ENCODE results near the gene ZBTB20. TPM values are rescaled to one million over a fixed set of nuclear protein-coding genes. Genes with fewer than 3 reads are reported as not detected.

ZBTB20 gene
- total RNA-seq, 4 donors from 2014 or later = 46.1 to 102 (median 81.9) TPM

DNA sequence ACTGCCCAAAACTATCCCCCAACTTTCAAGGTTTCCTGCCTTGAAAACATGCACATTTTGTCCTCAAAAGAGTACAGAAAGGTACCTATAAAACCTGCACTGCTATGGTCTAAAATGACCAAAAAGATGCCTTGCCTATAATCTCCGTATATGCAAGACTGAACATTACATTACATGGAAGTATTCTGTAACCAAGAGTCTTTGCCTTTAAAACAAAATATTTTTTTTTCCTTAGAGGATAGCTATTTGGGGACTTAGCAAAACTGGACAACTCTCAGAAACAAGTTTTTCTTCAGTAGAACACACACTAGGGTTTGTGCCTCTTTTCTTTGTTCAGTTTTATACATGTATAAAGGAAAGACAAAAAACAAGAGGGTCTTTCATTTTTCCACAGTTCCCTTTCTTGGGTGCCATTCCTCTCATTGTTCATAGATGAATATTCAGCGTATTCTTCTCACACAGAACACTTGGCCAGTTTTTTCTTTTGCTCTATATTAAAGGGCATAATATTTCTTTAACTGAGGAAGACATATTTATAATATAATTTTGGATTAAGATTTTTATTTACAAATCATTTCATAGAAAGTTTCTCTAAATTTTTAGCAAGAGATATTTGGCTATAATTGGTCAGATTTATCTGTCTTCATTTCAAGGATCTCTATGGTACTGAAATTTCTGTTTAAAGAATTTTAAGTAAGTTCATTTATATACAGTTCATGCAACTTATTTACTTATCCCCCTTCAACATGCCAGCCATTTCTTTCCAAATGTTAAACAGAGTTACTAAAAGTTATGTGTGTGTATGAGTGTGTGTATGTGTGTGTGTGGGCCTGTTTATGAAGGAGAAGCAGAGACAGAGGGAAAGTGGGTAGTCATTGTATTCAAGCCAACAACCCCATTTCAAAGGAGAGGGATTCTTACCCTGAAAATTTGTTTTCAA is 142.6 kb downstream of the ZBTB20 start:
- TF ChIP-seq, protein P1, sequence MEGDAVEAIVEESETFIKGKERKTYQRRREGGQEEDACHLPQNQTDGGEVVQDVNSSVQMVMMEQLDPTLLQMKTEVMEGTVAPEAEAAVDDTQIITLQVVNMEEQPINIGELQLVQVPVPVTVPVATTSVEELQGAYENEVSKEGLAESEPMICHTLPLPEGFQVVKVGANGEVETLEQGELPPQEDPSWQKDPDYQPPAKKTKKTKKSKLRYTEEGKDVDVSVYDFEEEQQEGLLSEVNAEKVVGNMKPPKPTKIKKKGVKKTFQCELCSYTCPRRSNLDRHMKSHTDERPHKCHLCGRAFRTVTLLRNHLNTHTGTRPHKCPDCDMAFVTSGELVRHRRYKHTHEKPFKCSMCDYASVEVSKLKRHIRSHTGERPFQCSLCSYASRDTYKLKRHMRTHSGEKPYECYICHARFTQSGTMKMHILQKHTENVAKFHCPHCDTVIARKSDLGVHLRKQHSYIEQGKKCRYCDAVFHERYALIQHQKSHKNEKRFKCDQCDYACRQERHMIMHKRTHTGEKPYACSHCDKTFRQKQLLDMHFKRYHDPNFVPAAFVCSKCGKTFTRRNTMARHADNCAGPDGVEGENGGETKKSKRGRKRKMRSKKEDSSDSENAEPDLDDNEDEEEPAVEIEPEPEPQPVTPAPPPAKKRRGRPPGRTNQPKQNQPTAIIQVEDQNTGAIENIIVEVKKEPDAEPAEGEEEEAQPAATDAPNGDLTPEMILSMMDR (IDR thresholded peaks at IDR 0.05) = no peak
- ATAC-seq (ENCODE audit: low FRiP score) (no peak), DNase-seq (ENCODE audit: low spot score) (no peak)

DNA sequence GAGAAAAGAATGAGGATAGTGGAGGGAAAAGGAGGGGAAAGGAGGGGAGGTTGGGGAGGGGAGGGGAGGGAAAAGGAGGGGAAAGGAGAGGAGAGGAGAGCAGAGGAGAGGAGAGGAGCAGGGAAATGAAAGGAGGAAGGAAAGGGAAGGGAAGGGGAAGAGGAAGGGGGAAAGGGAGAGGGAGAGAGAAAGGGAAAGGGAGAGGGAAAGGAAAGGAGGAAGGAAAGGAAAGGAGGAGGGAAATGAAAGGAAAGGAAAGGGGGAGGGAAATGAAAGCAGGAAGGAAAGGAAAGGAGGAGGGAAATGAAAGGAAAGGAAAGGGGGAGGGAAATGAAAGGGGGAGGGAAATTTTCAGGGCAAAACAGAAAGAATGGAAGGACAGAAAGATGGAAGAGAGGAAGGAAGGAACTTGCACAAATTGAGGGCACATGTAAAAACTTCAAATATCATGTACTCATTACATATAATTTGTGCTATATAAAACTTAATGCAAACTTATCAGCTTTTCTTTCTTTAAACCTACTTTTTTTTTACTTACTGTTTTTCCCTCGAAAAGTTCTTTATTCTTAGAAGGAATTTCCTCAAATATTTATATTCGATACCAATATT is 148.0 kb downstream of the ZBTB20 start:
- ATAC-seq (ENCODE audit: low FRiP score) = no peak
- TF ChIP-seq, protein P1 (IDR thresholded peaks at IDR 0.05) = no peak
- no peak for DNase-seq (ENCODE audit: low spot score)

DNA sequence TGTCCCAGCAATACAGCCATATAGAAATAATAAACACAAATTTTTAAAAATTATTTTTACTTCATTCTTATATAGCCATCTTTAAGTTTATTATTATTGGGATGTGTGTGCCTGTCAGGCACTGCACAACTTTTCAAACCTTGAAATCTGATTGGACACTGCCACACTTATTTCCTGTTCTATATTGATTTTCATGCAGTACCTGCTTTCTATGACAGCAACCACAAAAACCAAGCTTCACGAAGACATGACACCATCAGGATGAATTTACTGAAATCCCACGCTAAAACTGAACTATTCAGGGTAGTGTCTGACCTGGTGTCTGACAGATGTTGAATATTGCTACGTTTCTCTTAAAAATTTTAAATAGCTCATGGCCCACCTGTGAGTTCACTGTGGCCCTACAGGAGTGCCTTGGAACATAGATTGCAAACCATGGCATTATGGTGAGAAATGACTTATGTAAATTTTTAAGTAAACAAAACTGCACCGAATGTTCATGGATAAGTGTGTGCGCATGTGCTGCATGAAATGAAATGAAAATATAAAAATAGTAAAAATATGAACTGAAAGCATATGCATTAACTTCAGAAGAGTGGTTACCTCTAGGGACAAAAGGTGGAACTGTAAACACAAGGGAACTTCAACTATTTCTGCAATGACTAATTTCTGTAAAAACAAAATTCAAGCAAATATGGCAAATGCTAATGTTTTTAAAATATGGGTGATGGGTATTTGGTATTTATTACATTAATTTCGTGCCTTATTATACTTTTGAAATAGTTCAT is 152.3 kb downstream of the ZBTB20 start:
- no peak for DNase-seq (ENCODE audit: low spot score)
- no peak for ATAC-seq (ENCODE audit: low FRiP score)
- TF ChIP-seq, protein P1 (IDR thresholded peaks at IDR 0.05) = no peak

DNA sequence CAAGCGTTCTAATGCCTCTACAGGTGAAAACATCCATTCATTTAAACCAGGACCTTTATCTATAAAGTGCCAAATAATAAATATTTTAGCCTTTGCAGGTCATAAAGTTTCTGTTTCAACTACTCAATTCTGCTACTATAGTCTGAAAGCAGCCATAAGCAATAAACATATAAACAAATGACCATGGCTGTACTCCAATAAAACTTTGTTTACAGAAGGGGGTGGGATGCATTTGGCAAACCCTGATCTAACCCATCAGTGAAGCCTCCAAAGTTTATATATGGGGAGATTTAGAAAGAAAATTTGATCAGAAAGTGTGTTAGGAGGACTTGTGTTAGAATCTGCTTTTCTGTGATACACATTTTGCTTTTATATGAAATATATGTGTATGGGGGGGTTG is 161.3 kb downstream of the ZBTB20 start:
- ATAC-seq (ENCODE audit: low FRiP score) (no peak), DNase-seq (ENCODE audit: low spot score) (no peak)
- TF ChIP-seq, protein P1 (IDR thresholded peaks at IDR 0.05) = no peak

DNA sequence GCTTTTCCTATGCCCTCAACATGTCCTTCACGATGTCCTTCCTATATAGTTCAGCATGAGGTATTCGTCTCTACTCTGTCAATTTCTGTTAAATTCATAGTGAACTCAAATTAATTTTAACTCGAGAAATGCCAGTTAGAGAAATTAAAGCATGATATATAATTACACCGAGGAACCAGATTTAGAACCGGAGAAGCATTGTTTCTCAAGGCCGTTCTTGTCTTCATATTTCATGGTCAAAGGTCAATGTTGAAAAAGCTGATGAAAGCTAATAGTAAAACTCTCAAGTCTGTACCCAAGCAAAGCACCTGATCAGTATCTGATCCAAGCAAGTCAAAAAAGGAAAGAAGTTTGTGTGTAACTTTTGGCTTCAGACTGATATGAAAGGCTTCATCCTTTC is 163.8 kb downstream of the ZBTB20 start:
- no peak for DNase-seq (ENCODE audit: low spot score)
- TF ChIP-seq, protein P1 (IDR thresholded peaks at IDR 0.05) = no peak
- no peak for ATAC-seq (ENCODE audit: low FRiP score)

DNA sequence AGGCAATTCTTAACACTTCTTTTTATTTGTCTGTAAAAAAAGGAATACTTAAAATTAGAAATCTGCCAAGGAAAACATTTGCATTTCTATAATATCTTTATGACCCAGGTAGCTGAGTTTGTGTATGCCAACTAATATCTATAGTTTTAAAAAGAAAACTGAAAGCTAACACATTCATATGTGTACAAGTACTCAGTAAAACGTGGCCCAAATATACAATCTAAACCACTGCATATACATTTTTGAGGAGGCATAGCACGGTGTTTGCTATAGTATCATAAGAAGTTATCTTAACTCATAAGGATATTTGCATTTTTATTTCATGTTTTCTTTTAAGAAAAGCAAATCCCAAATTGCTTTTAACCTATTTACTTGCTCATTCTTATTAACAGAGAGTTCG is 172.7 kb downstream of the ZBTB20 start:
- TF ChIP-seq, protein P1 (IDR thresholded peaks at IDR 0.05) = no peak
- ATAC-seq (ENCODE audit: low FRiP score) (no peak), DNase-seq (ENCODE audit: low spot score) (no peak)

Data from omental fat pad (tissue), 4 donors.